NOMO-1 (cell line): ENCODE results near the gene FXYD3.

Experiments used
- DNase-seq, 2 experiments: peaks; one replicate each; lab custom pipeline; 2025; ENCODE audit not compliant: unreplicated experiment in 2 of 2; lab: John Stamatoyannopoulos, UW

The FXYD3 gene

DNA sequence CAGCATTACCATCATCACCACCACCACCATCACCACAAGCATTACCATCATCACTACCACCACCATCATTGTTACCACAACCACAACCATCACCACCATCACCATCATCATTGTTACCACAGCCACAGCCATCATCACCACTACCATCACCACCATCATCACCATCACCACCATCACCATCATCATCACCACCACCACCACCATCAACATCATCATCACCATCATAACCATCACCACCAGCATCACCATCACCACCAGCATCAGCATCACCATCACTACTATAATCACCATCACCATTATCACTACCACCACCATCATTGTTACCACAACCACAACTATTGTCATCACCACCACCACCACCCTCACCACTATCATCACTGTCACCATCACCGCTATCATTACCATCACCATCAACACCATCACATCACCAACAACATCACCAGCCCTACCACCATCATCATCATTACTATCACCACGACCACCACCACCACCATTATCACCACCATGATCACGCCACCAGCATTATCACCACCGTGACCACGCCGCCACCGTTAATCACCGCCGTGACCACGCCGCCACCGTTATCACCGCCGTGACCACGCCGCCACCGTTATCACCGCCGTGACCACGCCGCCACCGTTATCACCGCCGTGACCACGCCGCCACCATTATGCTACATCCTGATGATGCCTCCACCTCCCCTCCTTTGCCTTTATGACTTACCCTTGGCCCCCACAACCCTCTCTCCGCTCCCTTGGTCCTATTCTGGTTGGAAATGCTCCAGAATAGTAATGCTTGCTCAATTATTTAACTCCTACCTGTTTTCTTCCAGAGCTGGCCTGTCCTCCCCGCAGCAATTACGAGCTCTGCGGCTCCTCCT is 10.0 kb upstream of the FXYD3 start:
- DNase-seq, result no peak

DNA sequence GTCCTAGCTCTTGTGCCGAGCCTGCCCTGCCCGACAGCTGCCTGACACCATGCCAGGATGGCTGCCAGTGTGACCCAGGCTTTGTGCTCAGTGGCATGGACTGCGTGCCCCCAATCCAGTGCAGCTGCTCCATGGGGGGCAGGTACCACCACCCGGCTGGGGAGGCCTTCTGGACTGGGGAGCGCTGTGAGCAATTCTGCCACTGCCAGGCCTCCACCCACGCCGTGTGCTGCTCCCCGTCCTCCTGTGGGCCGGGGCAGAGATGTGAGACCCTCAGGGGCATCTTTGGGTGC is 9.4 kb upstream of the FXYD3 start:
- DNase-seq, result no peak

DNA sequence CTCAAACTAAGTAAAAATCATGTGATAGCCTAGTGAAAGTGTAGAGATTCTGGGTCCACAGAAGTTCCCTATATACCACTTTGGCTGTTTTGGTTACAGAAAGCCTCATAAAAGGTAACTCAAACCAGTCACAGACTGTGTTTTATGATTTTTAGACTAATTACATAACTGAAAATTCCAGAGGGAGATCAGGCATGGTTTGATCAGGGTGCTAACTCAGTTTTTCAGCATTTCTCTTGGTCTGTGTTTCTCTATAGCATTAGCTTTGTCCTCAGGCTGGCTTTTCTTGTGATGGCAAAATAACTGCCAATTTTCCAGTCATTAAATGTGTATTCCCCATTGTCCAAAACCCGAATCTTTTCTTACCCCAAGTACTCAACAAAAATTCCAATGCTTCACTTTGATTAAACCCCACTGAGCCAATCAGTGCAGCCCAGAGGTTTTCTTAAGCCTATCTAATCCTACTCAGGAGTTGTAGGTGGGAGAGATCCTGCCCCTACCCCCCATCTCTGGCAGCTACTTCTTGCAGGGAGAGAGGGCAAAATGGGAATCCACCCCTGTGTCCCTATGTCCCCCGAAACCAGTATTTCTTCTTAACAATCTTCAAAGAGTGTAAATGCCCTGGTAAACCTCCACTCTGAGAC is 8.6 kb upstream of the FXYD3 start:
- DNase-seq, result no peak

DNA sequence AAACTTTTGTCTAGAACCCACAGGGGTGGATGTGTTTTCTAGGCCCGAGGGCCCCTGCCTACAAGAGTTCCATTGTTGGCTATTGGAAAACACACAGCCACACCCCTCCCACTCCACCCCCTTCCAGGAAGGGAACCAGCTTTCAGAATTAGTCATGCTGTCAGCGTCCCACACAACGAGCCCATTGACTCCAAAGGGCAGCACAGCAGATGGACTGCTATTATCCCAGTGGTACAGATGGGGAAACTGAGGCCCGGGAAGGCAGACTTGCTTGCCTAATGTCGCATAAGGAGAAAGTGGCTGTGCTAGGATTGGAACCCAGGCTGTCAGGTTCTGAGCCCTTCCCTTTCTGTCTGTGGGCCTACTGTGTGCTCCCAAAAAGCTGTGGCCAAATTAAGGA is 8.1 kb upstream of the FXYD3 start:
- no peak for DNase-seq

DNA sequence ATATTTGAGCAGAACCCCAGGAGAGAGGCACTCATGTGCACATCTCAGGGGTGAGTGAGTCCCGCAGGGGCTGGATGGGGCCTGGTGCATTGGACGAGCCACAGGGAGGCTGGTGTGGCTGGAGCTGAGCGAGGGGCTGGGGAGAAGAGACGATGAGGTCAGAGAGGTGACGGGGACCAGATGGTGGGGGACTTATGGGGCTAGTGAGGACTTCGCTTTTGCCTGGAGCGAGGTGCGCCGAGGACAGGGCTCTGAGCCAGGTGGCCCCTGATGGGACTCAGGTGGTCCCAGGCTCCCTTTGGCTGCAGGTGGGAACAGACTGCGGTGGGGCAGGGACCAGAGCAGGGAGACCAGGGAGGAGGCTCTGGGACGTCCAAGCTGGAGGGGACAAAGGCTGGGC is 6.9 kb upstream of the FXYD3 start:
- no peak for DNase-seq

DNA sequence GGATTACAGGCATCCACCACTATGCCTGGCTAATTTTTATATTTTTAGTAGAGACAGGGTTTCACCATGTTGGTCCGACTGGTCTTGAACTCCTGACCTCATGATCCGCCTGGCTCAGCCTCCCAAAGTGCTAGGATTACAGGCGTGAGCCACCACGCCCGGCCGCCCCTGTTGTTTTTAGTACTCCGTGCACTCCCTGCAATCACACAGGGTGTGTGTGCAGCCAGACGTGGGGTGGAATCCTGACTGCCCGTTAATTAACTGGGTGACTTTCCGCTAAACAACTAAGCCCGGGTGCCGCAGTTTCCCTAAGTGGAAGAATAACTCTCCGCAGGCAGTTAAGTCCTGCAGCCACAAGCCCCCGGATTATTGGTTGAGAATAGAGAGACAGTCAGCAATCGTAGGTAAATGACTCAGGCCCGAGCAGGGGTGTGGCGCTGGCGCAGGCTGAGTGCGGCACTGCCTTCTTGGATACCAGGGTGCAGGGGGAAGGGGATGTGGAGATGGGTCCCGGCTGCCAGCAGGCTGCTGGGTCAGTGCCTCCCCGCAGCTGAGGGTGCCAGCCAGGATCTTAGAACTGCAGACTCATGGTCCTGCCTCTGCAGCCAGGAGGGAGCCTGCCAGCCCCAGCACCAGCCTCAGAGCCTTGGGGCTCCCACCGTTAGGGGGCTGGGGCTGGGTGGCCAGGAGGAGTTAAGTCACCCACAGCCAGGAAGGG is 6.1 kb upstream of the FXYD3 start:
- no peak for DNase-seq

DNA sequence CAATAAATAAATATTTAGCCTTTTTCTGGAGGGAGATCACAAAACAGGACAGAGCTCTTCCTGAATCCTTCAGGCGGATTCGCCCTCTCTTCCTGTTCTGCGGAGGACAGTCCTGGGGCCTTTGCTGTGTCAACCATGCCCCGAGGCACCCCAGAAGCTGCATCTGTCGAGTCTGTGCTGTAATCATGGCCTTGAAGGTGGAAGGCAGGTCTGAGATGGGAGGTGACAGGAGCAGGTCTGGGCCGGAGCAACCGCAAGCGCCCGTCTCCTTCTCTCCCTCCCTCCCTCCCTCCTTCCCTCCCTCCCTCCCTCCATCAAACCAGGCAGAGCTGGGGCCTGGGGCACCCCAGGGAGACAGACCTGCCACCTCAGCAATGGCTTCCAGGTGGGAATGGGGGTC is 4.6 kb upstream of the FXYD3 start:
- no peak for DNase-seq

DNA sequence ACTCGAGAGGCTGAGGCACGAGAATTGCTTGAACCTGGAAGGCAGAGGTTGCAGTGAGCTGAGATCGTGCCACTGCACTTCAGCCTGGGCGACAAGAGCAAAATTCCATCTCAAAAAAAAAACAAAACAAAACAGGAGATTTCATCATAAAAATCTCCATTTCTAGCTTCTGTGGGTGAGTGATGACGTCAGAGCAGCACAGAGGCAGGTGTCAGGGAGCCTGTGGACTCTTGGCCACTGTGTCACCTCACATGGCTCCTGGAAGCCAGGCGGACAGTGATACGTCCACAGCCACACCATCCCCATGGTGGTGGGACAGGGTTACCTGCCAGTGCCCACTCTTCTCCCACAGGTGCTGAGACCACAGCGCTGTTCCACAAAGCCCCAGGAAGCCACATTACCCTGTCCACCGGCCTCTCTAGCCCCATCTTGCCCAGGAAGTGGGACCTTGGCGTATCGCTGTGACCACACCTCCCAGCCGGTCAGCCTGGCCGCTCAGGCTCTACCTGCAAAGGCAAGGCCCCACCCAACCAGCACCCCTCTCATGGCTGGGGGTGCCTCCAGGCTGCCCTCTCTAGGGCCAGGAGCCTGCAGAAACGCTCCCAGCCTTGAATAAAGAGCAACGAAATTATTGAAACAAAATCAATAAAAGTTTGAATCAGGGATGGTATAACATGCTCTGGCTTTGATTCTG is 2.5 kb upstream of the FXYD3 start:
- no peak for DNase-seq

DNA sequence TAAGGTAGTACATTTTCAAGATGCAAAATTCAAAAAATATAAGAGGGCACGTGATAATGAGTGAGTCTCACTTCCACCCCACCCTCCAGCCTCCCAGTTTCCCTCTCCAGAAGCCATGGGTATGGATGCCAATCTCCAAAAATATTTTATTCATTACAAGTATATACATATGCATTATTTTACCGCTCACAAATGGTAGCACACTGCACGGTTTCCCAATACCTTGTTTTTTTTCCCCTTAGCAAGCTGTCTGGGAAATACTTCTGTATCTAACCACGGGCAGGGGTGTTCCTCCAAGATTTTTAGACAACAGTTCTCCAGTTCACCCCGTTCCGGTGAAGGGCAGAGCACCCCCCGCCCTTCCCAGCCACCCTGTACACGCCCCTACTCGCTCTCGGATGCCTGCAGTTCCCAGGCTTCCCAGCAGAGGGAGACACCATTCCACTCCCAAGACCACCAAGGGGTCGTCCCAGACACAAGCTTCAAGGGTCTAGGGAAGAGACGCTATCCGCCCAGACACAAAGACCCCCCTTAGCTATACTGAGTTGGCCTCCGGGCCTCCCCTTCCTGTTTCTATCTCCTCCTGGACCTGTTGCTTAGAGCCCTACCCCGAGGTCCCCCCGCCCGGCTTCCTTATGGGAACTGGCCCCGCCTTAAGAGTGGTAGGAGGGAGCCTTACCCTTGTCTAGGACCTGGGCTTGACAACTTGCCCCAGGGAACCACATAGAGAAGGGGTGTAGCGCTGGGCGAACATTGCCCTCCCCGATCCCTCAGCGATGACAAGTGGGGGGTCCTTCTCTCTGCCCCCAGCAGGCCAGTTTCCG is 1.1 kb upstream of the FXYD3 start:
- peak in 1 of 2 experiments; percentile 7 for DNase-seq

DNA sequence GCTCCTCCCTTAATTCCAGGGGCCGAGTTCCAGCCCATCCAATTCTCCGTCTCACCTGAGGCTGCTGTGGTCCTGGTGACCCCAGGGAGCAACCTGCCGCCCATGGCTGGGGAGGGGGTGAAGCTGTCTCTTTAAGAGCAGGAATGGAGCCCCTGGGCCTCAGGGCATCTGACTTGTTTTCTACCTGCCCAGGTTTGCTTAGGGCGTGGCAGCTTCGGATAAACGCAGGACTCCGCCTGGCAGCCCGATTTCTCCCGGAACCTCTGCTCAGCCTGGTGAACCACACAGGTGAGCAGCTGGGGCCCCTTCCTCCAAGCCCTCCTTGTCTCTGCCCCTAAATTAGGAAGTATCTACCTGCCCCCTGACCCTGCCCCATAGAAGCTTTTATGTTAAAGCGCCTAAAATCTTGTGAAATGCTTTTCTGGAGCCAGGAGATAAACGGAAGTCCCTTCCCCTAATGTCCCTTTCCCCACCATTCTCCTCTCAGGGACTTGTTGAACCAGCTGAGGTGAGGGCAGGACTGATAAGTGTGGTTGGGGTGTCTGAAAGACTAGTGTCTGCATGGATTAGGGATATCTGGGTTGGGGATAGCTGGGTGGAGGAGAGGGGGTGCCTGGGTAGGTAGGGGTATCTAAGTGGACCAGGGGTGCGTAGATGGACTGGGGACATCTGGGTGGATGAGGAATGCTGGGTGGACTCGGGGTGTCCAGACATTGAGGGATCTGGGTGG is 614 bp downstream of the FXYD3 start:
- no peak for DNase-seq

DNA sequence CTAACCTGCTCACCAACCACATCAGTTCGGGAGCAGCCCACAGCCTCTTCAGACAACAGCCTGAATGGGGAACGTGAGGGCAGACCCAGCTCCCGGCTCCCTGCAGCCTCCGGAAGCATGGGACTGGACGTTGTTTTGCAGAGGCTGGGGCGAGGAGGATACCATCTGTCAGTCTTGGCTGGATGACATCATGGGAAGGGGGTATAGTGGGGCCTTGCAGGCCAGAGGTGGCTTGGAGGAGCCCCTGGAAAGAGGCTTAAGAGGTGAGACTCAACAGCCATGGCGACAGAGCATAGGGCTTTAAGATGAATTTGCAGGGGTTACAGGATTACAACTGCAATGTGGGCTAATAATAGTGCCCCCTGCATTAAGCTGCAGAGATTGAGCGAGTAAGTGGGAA is 1.5 kb downstream of the FXYD3 start:
- DNase-seq, result no peak

DNA sequence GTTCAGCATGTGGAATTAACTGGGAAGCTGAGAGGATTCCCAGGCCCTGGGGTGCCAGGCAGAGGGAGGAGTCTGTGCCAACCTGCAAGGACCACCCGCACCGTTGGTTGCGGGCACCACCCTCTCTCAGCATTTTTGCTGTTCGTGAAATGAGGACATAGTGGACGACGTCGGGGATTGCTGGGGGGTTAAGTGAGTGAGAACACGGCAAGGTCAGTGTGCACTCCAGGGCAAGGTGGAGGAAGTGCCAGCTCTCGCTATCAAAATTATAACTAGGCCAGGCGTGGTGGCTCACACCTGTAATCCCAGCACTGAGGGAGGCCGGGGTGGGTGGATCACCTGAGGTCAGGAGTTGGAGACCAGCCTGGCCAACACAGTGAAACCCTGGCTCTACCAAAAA is 2.2 kb downstream of the FXYD3 start:
- DNase-seq, result no peak

DNA sequence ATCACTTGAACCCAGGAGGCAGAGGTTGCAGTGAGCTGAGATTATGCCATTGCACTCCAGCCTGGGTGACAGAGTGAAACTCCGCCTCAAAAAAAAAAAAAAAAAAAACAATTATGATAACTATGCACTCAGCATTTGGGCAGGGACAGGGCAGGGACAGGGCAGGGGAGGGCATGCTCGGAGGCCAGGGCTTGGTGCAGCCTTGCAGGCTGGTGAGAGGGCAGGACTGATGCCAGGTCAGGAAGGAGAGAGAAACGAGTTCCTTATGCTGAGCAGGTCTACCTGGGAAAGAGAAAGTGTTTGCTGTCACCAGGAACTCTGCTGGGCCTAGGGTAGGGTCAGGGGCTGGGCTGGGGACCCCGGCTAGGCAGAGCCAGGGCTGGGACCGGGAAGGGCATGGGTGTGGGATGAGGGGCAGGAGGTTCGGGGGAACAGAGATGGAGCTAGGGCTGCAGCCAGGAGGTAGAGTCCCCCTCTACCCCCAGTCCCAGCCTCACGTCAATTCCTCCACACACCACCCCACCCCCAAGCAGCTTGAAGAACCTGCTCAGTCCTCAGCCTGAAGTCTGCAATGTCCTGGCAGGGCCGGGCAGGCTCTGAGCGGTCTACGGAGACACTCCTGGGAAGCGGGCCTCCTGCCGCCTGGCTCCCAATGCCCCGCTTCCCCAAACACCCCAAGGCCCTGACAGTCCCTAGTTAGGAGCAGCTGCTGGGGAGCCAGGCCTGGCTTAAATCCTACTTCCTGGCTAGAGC is 2.8 kb downstream of the FXYD3 start:
- DNase-seq, result no peak

DNA sequence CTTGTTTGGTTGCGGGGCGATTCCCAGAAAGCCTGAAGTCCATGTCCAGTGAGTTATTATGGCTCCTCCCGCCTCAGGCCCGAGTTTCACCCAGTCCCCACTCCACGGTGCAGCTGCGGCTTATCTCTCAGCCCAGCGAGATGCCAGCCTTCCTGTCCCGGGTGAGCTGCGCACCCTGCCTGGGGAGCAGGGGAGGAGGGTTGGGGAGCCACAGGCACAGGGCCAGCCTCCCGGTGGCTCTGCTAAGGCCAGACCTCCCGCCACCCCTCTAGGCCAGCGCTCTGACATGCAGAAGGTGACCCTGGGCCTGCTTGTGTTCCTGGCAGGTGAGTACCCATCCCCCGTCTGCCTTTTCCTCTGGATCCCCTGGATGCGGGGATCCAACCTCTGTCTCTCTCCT is 3.5 kb downstream of the FXYD3 start:
- no peak for DNase-seq

DNA sequence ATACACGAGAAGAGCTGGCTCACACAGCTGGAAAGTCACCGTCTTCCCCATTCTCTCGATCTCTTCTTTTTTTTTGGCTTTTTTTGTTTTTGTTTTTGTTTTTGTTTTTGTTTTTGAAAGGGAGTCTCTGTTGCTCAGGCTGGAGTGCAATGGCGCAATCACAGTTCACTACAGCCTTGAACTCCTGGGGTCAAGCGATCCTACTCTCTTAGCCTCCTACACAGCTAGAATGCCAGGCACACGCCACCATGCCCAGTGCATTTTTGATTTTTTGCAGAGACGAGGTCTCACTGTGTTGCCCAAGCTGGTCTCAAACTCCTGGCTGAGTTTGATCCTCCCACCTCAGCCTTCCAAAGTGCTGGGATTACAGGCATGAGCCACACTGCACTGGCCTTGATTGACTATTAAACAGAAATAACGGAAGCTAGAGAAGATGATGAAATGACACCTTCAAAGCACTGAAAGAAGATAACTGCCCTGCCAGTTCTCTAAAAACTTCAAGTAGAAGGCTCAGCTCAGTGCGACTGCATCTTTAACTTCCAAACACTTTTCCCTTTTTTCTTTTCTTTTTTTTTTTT is 4.0 kb downstream of the FXYD3 start:
- peak in 1 of 2 experiments; percentile 2 for DNase-seq

DNA sequence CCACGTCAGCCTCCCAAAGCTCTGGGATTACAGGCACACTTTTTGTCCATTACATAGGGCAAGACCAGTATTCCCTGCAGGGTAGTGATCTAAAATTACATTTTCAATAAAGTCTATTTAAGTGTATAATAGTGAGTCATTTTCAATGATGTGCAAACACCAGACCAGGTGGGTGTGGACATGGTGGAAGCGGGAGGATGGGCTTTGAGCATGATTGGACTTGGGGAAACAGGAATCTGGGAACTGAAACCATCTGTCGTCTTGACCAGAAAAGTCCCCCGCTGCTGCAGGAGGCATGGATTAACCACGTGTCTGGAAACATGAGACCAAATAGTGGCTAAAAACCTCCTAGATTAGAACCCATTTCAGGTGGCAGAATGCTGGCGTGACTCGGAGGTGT is 4.9 kb downstream of the FXYD3 start:
- DNase-seq, result no peak

DNA sequence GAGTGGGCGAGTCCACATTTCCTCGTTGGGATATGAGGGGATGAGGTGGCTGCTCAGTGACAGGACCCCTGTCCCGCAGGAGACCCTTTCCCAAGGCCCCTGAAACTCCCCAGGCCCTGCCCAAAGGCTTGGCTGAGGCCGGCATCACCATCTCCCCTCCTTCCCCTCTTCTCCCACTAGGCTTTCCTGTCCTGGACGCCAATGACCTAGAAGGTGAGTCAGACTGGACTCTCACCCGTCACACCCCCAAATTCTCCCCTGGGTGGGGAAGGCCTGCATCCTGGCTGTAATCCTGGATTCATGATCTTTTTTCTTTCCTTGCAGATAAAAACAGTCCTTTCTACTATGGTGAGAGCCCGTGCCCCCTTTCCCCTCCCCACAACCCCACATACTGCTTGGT is 5.3 kb downstream of the FXYD3 start:
- no peak for DNase-seq

DNA sequence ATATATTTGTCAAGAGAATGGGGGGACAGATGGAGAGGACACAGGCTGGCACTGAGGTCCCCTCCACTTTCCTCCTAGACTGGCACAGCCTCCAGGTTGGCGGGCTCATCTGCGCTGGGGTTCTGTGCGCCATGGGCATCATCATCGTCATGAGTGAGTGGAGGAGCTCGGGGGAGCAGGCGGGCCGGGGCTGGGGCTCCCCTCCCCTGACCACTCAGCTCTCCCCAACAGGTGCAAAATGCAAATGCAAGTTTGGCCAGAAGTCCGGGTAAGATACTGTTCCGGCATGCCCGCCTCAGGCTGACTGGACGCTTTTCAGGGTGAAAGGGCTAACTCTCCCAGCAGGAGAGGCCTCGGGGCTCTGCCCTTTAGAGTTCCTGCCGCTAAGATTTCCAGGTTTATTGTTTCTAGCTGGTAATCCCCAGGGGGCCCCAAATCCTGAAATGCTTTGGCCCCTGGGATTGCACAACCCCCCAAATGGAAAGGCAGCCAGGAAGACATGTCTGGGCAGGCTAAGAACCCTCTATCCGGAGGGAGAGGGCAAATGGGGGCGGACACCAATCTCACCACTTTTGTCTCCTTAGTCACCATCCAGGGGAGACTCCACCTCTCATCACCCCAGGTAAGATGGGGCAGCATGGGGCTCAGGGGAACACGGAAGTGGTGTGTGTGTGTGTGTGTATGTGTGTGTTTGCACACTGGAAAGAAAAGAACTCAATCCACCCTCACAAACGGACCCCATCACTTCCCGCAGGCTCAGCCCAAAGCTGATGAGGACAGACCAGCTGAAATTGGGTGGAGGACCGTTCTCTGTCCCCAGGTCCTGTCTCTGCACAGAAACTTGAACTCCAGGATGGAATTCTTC is 7.3 kb downstream of the FXYD3 start:
- no peak for DNase-seq
